HPDE6-E6E7 (cell line): ENCODE results near the gene HSPB6.
A peak's percentile ranks its signal among the peaks of the same experiment; 100 is the strongest.

Experiments
- DNase-seq: peaks from one replicate; pipeline ENCODE4 v3.0.0; 2011; ENCODE audit warnings: missing footprints; ENCODE audit errors: extremely low spot score

The HSPB6 gene

GRCh38 chr19:35767288-35768081 is 10.7 kb upstream of the HSPB6 start:
- no peak for DNase-seq

GRCh38 chr19:35766571-35767104 is 9.8 kb upstream of the HSPB6 start:
- no peak for DNase-seq

- DNase-seq, result no peak
Observed at GRCh38 chr19:35764432-35765315, 7.8 kb upstream of the HSPB6 start.

GRCh38 chr19:35760711-35761349 is 4.0 kb upstream of the HSPB6 start:
- no peak for DNase-seq

- no peak for DNase-seq
Observed at GRCh38 chr19:35759697-35760096, 2.9 kb upstream of the HSPB6 start.

GRCh38 chr19:35757749-35758608 is 1.1 kb upstream of the HSPB6 start, which contains the start of gene PROSER3:
Gene PROSER3, plus strand, starts transcription at chr19:35758176. Its CDS starts 40 bp downstream, at chr19:35758216.
- DNase-seq, result peak; percentile 99

- peak; percentile 29 for DNase-seq
Observed at GRCh38 chr19:35757231-35757748, 461 bp upstream of the HSPB6 start.

GRCh38 chr19:35755550-35756376 is 1.1 kb downstream of the HSPB6 start:
- DNase-seq, result no peak

GRCh38 chr19:35755131-35755549 is 1.7 kb downstream of the HSPB6 start:
- DNase-seq, result no peak

GRCh38 chr19:35754370-35755130 is 2.3 kb downstream of the HSPB6 start:
- DNase-seq, result no peak

GRCh38 chr19:35753634-35754369 is 3.0 kb downstream of the HSPB6 start:
- no peak for DNase-seq

- DNase-seq, result no peak
Observed at GRCh38 chr19:35752746-35753350, 4.0 kb downstream of the HSPB6 start.

- DNase-seq, result no peak
Observed at GRCh38 chr19:35751839-35752745, 4.7 kb downstream of the HSPB6 start.

- no peak for DNase-seq
Observed at GRCh38 chr19:35750167-35750566, 6.7 kb downstream of the HSPB6 start.

- DNase-seq, result peak; percentile 98
Observed at GRCh38 chr19:35748106-35749020, 8.5 kb downstream of the HSPB6 start, which contains the start of gene LIN37. Gene LIN37, plus strand, starts transcription at chr19:35748576. Its CDS starts 149 bp downstream, at chr19:35748725.

GRCh38 chr19:35746531-35746930 is 10.3 kb downstream of the HSPB6 start:
- DNase-seq, result no peak
